GM19467 (cell line): ENCODE measurements around the gene FARSB.
A peak's percentile ranks its signal among the peaks of the same experiment; 100 is the strongest.

Experiments
- ATAC-seq: cut with Tn5 transposase; IDR thresholded peaks from one replicate; pipeline ENCODE4 v1.9.1; 2021; ENCODE audit warnings: mild to moderate bottlenecking, moderate library complexity; ENCODE audit not compliant: unreplicated experiment

FARSB gene

DNA sequence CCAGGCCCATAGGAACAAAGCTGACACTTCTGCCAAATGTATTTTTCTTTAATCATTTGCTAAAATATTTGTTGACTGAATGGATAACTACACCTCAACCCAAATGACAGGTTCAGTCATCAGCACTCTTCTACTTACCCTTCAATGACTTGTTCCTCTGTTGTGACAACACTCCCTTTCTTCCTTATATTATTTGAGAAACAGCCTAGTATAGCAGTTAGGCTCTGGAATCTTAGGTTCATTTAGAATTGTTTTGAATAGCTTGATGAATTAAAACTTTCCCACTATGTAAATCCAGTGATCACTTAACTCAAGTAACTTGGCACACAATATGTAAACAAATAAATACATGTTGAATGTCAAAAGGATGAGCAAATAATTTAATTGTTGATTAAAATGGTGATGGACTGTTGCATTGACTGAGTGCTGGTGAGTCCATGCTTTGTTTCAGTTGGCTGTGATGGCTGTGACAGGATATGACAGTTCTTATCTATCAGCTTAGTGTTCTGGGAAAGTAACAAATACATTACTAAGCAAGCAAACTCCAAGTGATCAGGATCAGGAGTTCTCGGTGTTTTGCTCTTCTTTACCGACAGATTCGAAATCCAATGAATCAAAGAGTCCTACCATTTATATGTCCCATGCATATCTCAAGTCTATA, 12.7 kb upstream of the FARSB start:
- no peak for ATAC-seq

DNA sequence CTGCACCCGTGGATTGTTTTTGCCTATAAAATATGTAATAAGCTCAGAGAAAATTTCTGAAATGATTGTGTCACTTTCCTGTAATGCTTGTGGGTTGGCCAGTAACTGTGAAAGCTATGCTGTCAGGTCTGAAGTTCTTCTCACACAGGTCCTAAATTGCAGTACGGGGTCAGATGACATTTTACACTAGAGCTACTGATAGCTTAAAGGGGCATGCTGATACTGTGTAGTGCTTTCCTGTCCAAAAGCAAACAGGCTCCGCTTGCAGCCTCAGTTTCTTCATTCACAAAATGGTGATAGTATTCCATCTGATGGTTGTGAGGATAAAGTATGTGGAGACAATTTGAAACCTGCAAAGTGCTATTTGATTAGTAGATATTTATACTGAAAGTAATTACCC, 7.6 kb upstream of the FARSB start:
- no peak for ATAC-seq

GRCh38 chr2:222656526-222657446, 894 bp upstream of the FARSB start:
- ATAC-seq: peak; percentile 7

GRCh38 chr2:222653280-222653679, 2.6 kb downstream of the FARSB start:
- ATAC-seq: no peak

DNA sequence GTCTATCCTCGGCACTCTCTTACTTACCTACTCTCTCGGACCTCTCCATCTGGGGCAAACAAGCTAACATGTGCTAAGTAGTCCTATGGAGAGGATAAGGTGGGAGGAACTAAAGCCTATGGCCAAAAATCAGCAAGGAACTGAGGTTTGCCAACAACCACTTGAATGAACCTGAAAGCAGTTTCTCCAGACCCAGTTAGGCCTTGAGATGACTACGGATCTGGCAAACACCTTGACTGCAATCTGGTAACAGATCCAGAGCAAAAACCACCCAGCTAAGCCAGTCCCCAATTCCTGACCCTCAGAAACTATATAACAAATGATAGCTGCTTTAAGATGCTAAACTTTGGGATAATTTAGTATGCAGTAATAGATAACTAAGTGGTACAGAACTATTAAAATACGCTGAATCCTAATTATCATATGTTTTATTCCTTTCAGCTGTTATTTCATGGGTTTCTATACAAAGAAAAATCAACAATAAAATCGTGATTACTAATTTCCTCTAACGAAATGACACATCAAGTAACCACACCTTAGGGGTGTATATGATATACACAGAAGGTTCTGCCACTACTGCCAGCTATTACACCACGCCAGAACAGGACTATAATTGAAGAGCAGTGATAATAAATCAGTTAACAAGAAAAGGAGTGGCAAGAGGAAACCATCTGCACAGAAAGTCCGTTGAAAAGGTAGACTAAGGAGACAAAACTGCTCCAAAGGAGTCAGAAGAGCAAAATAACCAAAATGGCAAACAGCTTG, 3.2 kb downstream of the FARSB start:
- no peak for ATAC-seq

DNA sequence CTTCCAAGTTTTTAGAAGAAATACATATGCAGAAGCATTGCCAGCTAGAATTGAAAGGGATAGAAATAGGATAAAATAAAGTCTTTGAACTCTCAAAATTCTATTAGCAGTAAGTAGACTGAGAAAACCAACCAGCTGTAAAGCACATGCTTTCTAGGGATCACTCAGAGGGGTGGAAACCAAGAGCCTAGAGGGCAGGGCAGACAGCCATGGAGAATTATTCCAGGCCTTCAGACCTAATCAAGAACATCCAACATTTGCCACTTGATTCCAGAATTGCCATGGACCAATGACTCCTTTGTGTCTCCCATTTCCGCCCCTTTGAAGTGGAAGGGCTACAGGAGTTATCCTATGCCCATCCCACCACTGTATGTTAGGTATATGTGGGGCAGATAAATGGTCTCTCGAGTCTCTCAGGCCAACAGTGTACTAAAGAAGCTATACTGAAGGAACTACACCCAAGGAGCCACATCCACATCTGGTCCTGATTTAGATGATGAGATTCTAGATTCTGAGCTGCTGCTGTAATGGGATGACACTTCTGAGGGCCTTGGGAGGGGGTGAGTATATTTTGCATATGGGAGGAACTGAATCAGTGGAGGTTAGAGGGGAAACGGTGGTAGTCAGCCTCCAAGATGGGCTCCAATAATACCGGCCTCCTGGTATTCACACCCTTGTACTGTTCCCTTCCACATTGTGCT, 4.0 kb downstream of the FARSB start:
- no peak for ATAC-seq

DNA sequence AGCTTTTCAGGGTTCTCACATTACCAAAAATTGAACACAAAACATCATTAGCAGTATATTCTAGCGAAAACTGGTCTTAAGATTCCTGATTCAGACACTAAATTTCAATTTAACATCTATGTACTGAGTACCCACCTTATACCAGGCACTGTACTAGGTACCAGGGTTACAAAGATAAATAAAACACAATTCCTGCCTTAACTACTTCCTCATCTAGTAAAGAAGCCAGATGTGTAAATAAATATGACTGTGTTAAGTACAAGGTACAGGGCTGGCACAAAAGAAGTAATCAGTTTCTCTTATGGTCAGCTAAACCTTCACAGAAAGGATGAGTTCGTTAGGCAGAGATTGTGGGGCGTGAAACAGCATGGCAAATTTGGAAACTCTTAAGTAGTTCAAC, 6.1 kb downstream of the FARSB start:
- ATAC-seq: no peak

DNA sequence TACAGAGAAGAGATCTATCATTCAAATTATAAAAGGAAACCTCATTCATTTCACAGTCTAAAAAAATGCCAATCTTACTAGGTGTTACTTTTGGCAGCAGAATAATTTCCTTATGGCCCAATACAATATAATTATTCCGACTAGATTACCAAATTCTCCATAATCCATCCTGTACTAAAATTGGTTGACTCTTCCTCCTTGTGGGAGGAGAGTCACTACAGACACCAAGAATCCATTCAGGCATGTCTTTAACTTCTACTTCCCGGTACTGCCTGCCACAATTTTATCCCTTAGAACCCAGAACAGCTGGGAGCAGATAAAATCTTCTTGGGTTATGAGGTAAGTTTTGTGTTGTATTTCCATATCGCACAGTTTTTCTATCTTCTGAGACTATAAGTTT, 9.9 kb downstream of the FARSB start:
- ATAC-seq: no peak

DNA sequence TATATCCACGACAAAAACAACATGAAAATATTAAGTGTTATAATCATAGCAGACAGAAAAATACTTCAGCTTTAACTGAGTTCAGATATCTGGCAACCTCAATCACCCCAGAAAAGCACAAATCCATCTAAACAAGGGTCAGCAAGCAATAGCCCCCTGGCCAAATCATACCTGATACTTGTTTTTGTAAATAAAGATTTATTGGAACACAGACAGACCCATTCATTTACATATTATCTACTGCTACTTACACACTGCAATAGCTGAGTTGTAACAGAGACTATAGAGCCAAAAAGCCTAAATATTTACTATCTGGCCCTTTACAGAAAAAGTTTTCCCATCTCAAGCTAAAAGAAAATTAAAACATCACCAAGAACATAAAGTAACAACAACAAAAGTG, 12.8 kb downstream of the FARSB start:
- no peak for ATAC-seq

DNA sequence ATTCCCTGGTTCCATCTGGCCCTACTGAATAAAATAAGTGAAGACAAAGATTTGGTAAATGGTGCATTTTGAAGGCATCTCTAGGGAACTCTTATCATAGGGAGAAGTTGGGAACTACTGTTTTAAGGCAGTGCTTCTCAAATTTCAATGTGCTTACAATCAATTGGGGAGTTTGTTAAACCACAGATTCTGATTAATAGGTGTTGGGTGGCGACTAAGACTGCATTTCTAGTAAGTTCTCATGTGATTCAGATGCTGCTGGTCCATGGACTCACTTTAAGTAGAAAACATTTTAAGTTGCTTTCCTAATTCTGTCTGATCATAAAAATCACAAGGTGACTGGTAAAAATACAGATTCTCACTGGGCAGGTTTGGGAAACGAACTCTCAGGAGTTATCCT, 14.6 kb downstream of the FARSB start:
- ATAC-seq: no peak

DNA sequence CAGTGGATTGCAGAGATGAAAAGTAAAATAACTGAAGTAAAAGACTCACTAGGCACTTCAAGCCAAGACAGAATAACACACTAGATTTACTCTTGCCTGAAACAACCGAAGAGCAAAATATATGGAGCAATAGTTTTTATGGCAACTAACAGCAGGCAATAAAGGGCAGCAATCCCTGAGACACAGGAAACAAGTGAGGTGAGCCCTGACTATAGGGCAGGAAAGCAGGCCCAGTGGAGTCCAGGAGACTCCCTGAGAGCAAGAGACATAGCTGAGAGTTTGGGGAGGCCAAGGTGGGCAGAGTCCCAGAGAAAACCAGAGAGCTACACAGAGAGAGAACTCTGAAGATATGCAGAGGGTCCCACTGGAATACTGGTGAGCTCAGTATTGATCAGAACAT, 18.8 kb downstream of the FARSB start:
- ATAC-seq: no peak

DNA sequence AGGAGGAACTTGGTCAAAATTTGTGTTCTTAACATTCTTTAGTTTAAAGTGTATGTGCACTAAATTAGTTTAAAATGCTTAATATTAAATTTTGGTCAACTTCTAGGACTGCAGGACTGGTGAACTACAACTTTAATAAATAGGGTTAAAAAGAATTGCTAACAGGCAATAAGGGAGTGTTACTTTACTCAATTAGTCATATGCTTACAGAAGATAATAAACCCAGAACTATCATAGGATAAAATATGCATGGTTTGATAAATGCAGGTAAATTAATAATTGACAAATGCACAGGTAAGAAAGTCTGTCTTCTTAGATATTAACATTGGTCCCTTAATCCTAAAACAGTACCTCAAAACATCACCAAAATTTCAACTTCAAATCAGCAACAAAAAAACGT, 20.6 kb downstream of the FARSB start:
- no peak for ATAC-seq

- ATAC-seq: no peak
Observed at GRCh38 chr2:222627764-222628163, 28.1 kb downstream of the FARSB start.

- ATAC-seq: no peak
Observed at GRCh38 chr2:222623756-222624309, 32.1 kb downstream of the FARSB start.

DNA sequence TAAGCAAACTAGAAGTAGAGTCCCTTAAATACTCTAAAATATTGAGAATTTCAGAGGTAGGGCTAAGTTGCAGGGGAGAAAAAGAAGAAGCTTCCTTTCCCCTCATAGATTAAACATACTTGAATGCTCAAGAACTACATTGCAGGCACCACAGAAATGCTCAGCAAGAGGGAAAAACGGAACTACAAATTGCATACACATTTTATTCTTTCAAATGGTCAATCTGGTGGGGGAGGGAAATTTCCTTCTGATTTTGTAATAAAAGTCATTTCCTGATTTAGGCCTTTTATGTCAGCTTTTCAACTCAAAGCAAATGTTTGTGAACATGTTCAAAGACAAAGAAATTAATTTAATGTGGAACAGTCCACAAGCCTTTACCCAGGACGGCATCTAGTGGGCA, 33.0 kb downstream of the FARSB start:
- no peak for ATAC-seq

GRCh38 chr2:222621893-222622292, 34.0 kb downstream of the FARSB start:
- ATAC-seq: no peak

DNA sequence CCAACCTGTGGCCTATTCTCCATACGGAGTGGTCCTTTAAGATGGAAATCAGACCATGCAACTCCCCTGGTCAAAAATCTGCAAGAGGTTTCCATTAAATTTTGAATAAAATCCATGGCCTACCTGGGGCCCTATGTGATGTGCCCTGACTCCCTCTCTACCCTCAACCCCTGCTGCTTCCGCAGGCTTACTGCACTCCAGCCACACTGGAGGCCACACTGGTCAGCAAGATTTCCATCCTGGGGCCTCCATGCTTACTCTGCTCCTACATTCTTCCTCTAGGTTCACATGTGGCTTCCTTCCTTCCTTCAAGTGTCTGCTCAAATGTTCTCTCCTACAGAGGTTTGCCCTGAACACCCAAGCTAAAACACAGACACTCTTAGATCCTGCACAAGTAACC, 40.6 kb downstream of the FARSB start:
- no peak for ATAC-seq

DNA sequence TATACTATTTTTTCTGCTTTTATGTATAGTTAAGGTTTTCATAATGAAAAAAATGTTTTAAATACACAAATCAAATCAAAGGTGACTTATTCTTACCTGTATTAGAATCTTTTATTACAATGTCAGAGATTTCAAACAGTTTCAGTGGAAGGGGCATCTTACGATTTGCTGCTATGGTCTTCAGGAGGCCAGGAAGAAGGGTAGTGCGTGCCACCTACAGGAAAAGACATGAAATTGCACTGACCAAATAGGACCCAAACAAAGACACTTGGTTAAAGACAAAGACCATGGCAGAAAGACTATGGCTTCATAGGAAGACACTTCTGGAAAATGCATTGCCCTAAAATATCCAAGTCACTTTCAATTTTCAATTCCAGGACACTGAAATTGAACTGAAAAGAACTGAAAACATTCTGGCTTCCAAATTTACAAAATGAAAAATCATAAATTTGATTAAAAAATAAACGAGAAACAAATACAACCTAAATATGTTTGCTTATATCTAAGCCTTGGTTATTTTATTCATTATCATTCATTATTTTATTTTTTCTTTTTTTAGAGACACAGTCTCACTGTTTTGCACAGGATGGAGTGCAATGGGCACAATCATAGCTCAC, 42.1 kb downstream of the FARSB start:
- ATAC-seq: peak; percentile 81

GRCh38 chr2:222611684-222612083, 44.2 kb downstream of the FARSB start:
- no peak for ATAC-seq

- ATAC-seq: no peak
Observed at GRCh38 chr2:222610746-222611145, 45.1 kb downstream of the FARSB start.
